ENCODE results near the gene CREB5. TPM values are rescaled to one million over a fixed set of nuclear protein-coding genes. Genes with fewer than 3 reads are reported as not detected.

CREB5 gene
- total and polyA plus RNA-seq, 7 donors = 0.80 to 42.1 (median 4.6) TPM

DNA sequence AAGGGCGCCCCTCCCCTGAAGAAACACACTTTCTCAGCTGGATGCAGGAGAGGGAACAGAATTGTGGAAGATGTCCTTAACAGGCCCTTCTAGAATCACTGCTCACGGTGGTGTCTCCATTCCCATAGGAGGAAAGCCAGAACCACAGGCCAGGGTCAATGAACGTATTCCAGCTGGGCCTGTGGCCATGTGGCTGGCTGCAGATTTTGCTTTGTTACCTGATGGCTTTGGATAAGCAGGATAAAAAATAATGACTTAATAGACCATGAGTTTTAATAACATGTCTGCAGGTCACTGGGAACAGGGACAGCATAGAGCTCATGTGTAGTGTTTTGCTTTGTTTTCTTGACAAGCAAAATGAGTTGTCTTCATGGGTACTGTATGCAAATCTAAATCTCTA, 335.5 kb downstream of the CREB5 start:
- Histone ChIP-seq H3K36me3 (no peaks in the 10 kb centered on the region), H3K4me1 (peaks cover 0 to 14% (median 9%) of the 10 kb centered on the region in 4 donors), H3K4me3 (no peak overlapping the region), H3K27ac (peak overlapping the region in 1 of 4 donors; percentile 18), H3K9me3 (no peaks in the 10 kb centered on the region), H3K27me3 (no peaks in the 10 kb centered on the region)
- intact Hi-C loops (cut with DNase I) = no loop called here
- no peak for DNase-seq
- TF ChIP-seq POLR2AphosphoS5 (IDR thresholded peaks at IDR 0.05) (no peak), POLR2A (IDR thresholded peaks at IDR 0.05) (no peak), EP300 (IDR thresholded peaks at IDR 0.05) (no peak)
- TF ChIP-seq, protein P1, sequence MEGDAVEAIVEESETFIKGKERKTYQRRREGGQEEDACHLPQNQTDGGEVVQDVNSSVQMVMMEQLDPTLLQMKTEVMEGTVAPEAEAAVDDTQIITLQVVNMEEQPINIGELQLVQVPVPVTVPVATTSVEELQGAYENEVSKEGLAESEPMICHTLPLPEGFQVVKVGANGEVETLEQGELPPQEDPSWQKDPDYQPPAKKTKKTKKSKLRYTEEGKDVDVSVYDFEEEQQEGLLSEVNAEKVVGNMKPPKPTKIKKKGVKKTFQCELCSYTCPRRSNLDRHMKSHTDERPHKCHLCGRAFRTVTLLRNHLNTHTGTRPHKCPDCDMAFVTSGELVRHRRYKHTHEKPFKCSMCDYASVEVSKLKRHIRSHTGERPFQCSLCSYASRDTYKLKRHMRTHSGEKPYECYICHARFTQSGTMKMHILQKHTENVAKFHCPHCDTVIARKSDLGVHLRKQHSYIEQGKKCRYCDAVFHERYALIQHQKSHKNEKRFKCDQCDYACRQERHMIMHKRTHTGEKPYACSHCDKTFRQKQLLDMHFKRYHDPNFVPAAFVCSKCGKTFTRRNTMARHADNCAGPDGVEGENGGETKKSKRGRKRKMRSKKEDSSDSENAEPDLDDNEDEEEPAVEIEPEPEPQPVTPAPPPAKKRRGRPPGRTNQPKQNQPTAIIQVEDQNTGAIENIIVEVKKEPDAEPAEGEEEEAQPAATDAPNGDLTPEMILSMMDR (IDR thresholded peaks at IDR 0.05) = no peak
- whole genome bisulfite sequencing, 2 donors = 81 to 88% methylated on average over 3 of the region's 3 CpGs

GRCh38 chr7:28748346-28748745, 336.0 kb downstream of the CREB5 start:
- TF ChIP-seq, protein P1 (IDR thresholded peaks at IDR 0.05) = no peak
- TF ChIP-seq POLR2AphosphoS5 (IDR thresholded peaks at IDR 0.05) (no peak), EP300 (IDR thresholded peaks at IDR 0.05) (no peak), POLR2A (IDR thresholded peaks at IDR 0.05) (no peak)
- Histone ChIP-seq H3K4me3 (no peak overlapping the region), H3K9me3 (no peaks in the 10 kb centered on the region), H3K36me3 (no peaks in the 10 kb centered on the region), H3K27ac (peak overlapping the region in 1 of 4 donors; percentile 18), H3K4me1 (peaks cover 0 to 14% (median 9%) of the 10 kb centered on the region in 4 donors), H3K27me3 (no peaks in the 10 kb centered on the region)
- no peak for DNase-seq
- intact Hi-C loops (cut with DNase I) = no loop called here
- WGBS, 2 donors = 92 to 93% methylated on average over 4 of the region's 4 CpGs

GRCh38 chr7:28748933-28749584, 336.7 kb downstream of the CREB5 start:
- TF ChIP-seq EP300 (IDR thresholded peaks at IDR 0.05) = no peak
- TF ChIP-seq, protein P1 (IDR thresholded peaks at IDR 0.05) = no peak
- H3K9me3 ChIP-seq = no peaks in the 10 kb centered on the region
- intact Hi-C loops (cut with DNase I) = no loop called here
- WGBS, 2 donors = 77 to 88% methylated on average over 5 of the region's 5 CpGs
- H3K27ac ChIP-seq = peak overlapping the region in 1 of 4 donors; percentile 18
- no peaks in the 10 kb centered on the region for H3K27me3 ChIP-seq
- H3K4me3 ChIP-seq = no peak overlapping the region
- no peak for DNase-seq
- peaks cover 0 to 14% (median 9%) of the 10 kb centered on the region in 4 donors for H3K4me1 ChIP-seq
- H3K36me3 ChIP-seq = no peaks in the 10 kb centered on the region

DNA sequence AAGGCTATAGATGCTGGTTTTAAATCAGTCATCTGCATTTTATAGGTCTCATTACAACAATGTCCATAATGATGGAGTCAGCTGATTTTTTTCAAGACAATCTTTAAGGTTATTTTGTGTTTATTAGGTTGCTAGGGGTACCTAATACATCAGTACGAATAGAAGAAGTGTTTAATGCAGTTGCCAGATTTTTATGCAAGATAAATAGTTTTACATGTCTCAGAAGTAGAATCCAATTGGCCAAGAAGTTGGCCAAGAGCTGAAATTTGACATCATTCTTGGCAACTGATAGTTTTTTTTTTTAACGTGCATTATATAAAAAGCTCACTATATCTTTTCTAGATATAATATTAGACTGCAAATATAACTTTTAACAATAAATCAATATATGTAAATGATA, 337.3 kb downstream of the CREB5 start:
- WGBS, 2 donors = 65 to 69% methylated on average over 2 of the region's 2 CpGs
- no peaks in the 10 kb centered on the region for H3K27me3 ChIP-seq
- no peak overlapping the region for H3K27ac ChIP-seq
- no peak overlapping the region for H3K4me3 ChIP-seq
- no peaks in the 10 kb centered on the region for H3K36me3 ChIP-seq
- H3K9me3 ChIP-seq = no peaks in the 10 kb centered on the region
- DNase-seq = no peak
- intact Hi-C loops (cut with DNase I) = no loop called here
- peaks cover 0 to 14% (median 9%) of the 10 kb centered on the region in 4 donors for H3K4me1 ChIP-seq
- TF ChIP-seq EP300 (IDR thresholded peaks at IDR 0.05) = no peak
- TF ChIP-seq POLR2A (IDR thresholded peaks at IDR 0.05) = no peak
- TF ChIP-seq, protein P1 (IDR thresholded peaks at IDR 0.05) = no peak
- TF ChIP-seq POLR2AphosphoS5 (IDR thresholded peaks at IDR 0.05) = no peak

DNA sequence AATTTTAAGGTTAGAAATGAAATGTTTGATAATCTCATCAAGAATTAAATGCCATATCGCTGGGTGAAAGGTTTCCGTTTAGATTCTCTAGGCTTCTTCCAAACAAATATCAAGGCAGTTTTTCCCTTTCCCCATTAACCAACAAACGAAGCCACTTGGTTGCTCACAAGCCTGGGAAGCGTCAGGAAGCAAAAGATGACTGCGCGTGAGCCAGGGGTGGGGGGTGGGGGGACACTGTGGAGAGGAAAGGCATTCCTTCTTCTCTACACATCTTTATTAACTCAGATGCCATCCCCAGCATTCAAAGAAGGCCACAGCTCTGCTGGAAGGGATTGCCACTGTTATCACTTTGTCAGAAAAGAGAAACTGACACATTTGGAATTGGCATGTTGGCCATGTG, 338.7 kb downstream of the CREB5 start:
- Histone ChIP-seq H3K27me3 (no peaks in the 10 kb centered on the region), H3K27ac (no peak overlapping the region), H3K4me3 (no peak overlapping the region), H3K4me1 (peaks cover 0 to 14% (median 9%) of the 10 kb centered on the region in 4 donors), H3K36me3 (no peaks in the 10 kb centered on the region), H3K9me3 (no peaks in the 10 kb centered on the region)
- intact Hi-C loops (cut with DNase I) = no loop called here
- TF ChIP-seq, protein P1 (IDR thresholded peaks at IDR 0.05) = no peak
- TF ChIP-seq POLR2AphosphoS5 (IDR thresholded peaks at IDR 0.05) = no peak
- no peak for TF ChIP-seq POLR2A (IDR thresholded peaks at IDR 0.05)
- TF ChIP-seq EP300 (IDR thresholded peaks at IDR 0.05) = no peak
- no peak for DNase-seq
- WGBS, 2 donors = 91 to 95% methylated on average over 6 of the region's 6 CpGs
